GM12878 (cell line): ENCODE results near the gene ROCK1. TPM values are rescaled to one million over a fixed set of nuclear protein-coding genes. Genes with fewer than 3 reads are reported as not detected.

Experiments used
- ATAC-seq: fragments of 200-7000 bp; cut with Tn5 transposase; 3 replicates; pipeline ENCODE4 v1.9.1; 2020; ENCODE audit warnings: mild to moderate bottlenecking, moderate library complexity
- BruUV-seq: library from RNA; stranded (reverse); fragments of 400-500 nt; replicated peaks from 2 replicates; lab custom pipeline; 2021; lab: Mats Ljungman, UMichigan
- CTCF ChIA-PET: fragments of 300-600 bp; sonication (Branson Sonifier 250); formaldehyde crosslinking; extraction: SDS; loops from one replicate; lab custom pipeline; 2021; ENCODE audit warnings: inconsistent platforms; lab: Yijun Ruan, JAX
- POLR2A ChIA-PET: fragments of 350-600 bp; formaldehyde crosslinking; extraction: SDS; loops from one replicate; lab custom pipeline; 2021; ENCODE audit warnings: inconsistent platforms; lab: Charles Lee
- RAD21 ChIA-PET: fragments of 300-600 bp; sonication (Branson Sonifier 250); formaldehyde crosslinking; loops from one replicate; lab custom pipeline; 2023; ENCODE audit warnings: antibody characterized with exemption; ENCODE audit not compliant: unreplicated experiment; lab: Charles Lee
- SMC1A ChIA-PET: fragments of 300-600 bp; sonication (Branson Sonifier 250); formaldehyde crosslinking; loops from one replicate; lab custom pipeline; 2023; ENCODE audit not compliant: unreplicated experiment, uncharacterized antibody; lab: Charles Lee
- DNase-seq: peaks from one replicate; pipeline ENCODE4 v3.0.0-alpha.2; 2011; ENCODE audit warnings: low read depth, low spot score
- FAIRE-seq: peaks from 3 replicates; lab custom pipeline; 2011; peaks lifted over from hg19 to GRCh38; lab: Jason Lieb, UNC
- H2AFZ ChIP-seq: 2 replicates; pipeline ENCODE4 v1.6.0; 2011; ENCODE audit warnings: low read depth, low read length, control low read depth; ENCODE audit not compliant: control insufficient read depth
- H3K27ac ChIP-seq: 2 replicates; pipeline ENCODE4 v1.5.1; 2011; ENCODE audit warnings: control low read depth; ENCODE audit not compliant: control insufficient read depth, insufficient read depth
- H3K27me3 ChIP-seq, 2 experiments: replicated peaks in 1 of 2; 2 replicates each; pipeline versions ENCODE4 v1.6.0 to v1.6.1; 2011; ENCODE audit warnings: low read length in 1 of 2; ENCODE audit not compliant: control insufficient read depth in 2 of 2, insufficient read depth in 2 of 2
- H3K36me3 ChIP-seq, 2 experiments: 2 replicates each; pipeline ENCODE4 v1.5.1; 2011; ENCODE audit warnings: low read length in 1 of 2; ENCODE audit not compliant: control insufficient read depth in 2 of 2, insufficient read depth in 2 of 2
- H3K4me1 ChIP-seq: 2 replicates; pipeline ENCODE4 v1.6.1; 2011; ENCODE audit warnings: mild to moderate bottlenecking, low read length, moderate library complexity, mixed read lengths; ENCODE audit not compliant: control insufficient read depth, insufficient read depth
- H3K4me2 ChIP-seq: 2 replicates; pipeline ENCODE4 v1.6.0; 2011; ENCODE audit warnings: control low read depth; ENCODE audit not compliant: control insufficient read depth, insufficient read depth
- H3K4me3 ChIP-seq: fragments of 200-600 bp; sonication (generic); 2 replicates; pipeline ENCODE4 v1.5.1; 2016
- H3K79me2 ChIP-seq: 2 replicates; pipeline ENCODE4 v1.6.0; 2011; ENCODE audit warnings: low read length; ENCODE audit not compliant: control insufficient read depth, insufficient read depth
- H3K9ac ChIP-seq: 2 replicates; pipeline ENCODE4 v1.8.0; 2011; ENCODE audit warnings: low read length, control low read depth, mixed read lengths; ENCODE audit not compliant: control insufficient read depth, insufficient read depth
- H3K9me3 ChIP-seq: replicated peaks from 3 replicates; pipeline ENCODE4 v1.5.1; 2011; ENCODE audit warnings: mild to moderate bottlenecking, low read length; ENCODE audit not compliant: control insufficient read depth, insufficient read depth
- H4K20me1 ChIP-seq: 2 replicates; pipeline ENCODE4 v1.6.0; 2011; ENCODE audit not compliant: control insufficient read depth, insufficient read depth
- CBX3 ChIP-seq: fragments of 200-600 bp; sonication (generic); IDR thresholded peaks from 2 replicates; pipeline ENCODE4 v1.6.1; 2016; ENCODE audit warnings: low read depth, borderline replicate concordance
- CHD4 ChIP-seq: fragments of 200-600 bp; sonication (generic); IDR thresholded peaks from 2 replicates; pipeline ENCODE4 v1.6.1; 2016; ENCODE audit warnings: mild to moderate bottlenecking
- E4F1 ChIP-seq: fragments of 450-650 bp; IDR thresholded peaks from 2 replicates; pipeline ENCODE4 v1.6.1; 2018; ENCODE audit warnings: borderline replicate concordance, mild to moderate bottlenecking; ENCODE audit not compliant: partially characterized antibody
- MLLT1 ChIP-seq: fragments of 450-650 bp; IDR thresholded peaks from 2 replicates; pipeline ENCODE4 v1.6.1; 2016; ENCODE audit warnings: mild to moderate bottlenecking
- NR2C1 ChIP-seq: fragments of 450-650 bp; IDR thresholded peaks from 2 replicates; pipeline ENCODE4 v1.6.1; 2017; ENCODE audit warnings: antibody characterized with exemption, mild to moderate bottlenecking, moderate library complexity
- RFX5 ChIP-seq: IDR thresholded peaks from 2 replicates; pipeline ENCODE4 v1.6.1; 2011; ENCODE audit warnings: low read depth, low read length, improper control_type of control experiment
- SIX5 ChIP-seq: IDR thresholded peaks from 2 replicates; pipeline ENCODE4 v1.6.1; 2011; ENCODE audit warnings: mild to moderate bottlenecking, low read depth, low read length, moderate library complexity; ENCODE audit not compliant: severe bottlenecking
- SKIL ChIP-seq: fragments of 450-650 bp; IDR thresholded peaks from 2 replicates; pipeline ENCODE4 v1.6.1; 2017; ENCODE audit warnings: mild to moderate bottlenecking, low read depth, inconsistent platforms; ENCODE audit not compliant: poor library complexity, severe bottlenecking
- SMC3 ChIP-seq: IDR thresholded peaks from 2 replicates; pipeline ENCODE4 v1.6.1; 2011; ENCODE audit warnings: low read length, improper control_type of control experiment, borderline replicate concordance
- SREBF1 ChIP-seq: IDR thresholded peaks from 2 replicates; pipeline ENCODE4 v1.6.1; 2012; ENCODE audit warnings: mild to moderate bottlenecking, low read length
- SUPT20H ChIP-seq: IDR thresholded peaks from 2 replicates; pipeline ENCODE4 v1.6.1; 2011; ENCODE audit warnings: low read depth, mild to moderate bottlenecking, low read length, moderate library complexity, borderline replicate concordance; ENCODE audit not compliant: control insufficient read depth
- TAF1 ChIP-seq: IDR thresholded peaks from 2 replicates; pipeline ENCODE4 v1.6.1; 2011; ENCODE audit warnings: mild to moderate bottlenecking, low read depth, low read length, borderline replicate concordance
- TARDBP ChIP-seq: IDR thresholded peaks from 2 replicates; pipeline ENCODE4 v1.6.1; 2016; ENCODE audit warnings: borderline replicate concordance
- TBL1XR1 ChIP-seq: IDR thresholded peaks from 2 replicates; pipeline ENCODE4 v1.6.1; 2012; ENCODE audit warnings: low read depth, low read length, improper control_type of control experiment
- USF1 ChIP-seq: IDR thresholded peaks from 2 replicates; pipeline ENCODE4 v1.6.1; 2011; ENCODE audit warnings: borderline replicate concordance, low read depth, mild to moderate bottlenecking, moderate library complexity, mixed read lengths, low read length; ENCODE audit not compliant: insufficient read depth; ENCODE audit errors: extremely low read length
- YBX1 ChIP-seq: fragments of 450-650 bp; IDR thresholded peaks from 2 replicates; pipeline ENCODE4 v1.6.1; 2016; ENCODE audit warnings: antibody characterized with exemption
- ZNF217 ChIP-seq: fragments of 450-650 bp; IDR thresholded peaks from 2 replicates; pipeline ENCODE4 v1.6.1; 2017; ENCODE audit warnings: antibody characterized with exemption, mild to moderate bottlenecking
- WGBS: methylation state at CpG from one replicate; pipeline ENCODE4 v1.1.6; 2016; ENCODE audit warnings: low lambda C conversion rate; ENCODE audit not compliant: insufficient replicate concordance, insufficient coverage; ENCODE audit errors: missing lambda C conversion rate; 5-methylcytosine and 5-hydroxymethylcytosine counted together
- in situ Hi-C: fragments of 300-500 bp; cut with MboI; formaldehyde crosslinking; loops from 9 replicates; pipeline ENCODE4 v1.14.3; 2018; ENCODE audit warnings: mixed read lengths
- intact Hi-C: fragments of 100-400 bp; cut with micrococcal nuclease; formaldehyde crosslinking; loops from one replicate; pipeline ENCODE4 v1.14.2; 2022; ENCODE audit not compliant: unreplicated experiment
- polyA plus RNA-seq, 11 experiments: library from polyadenylated mRNA; depleted of rRNA in 4 of 11; unstranded in 6 of 11; stranded (reverse) in 5 of 11; fragments of >200 nt; fragmentation: Nextera tagmentation in 4 of 11; fragmentation: Illumina TruSeq in 1 of 11; extraction: Ambion mirVana in 4 of 11; extraction: Trizol in 1 of 11; gene quantifications; 1 replicate in 1 of 11; 2 replicates in 10 of 11; pipeline versions ENCODE4 v1.2.1 to v1.2.3, GENCODE V29; 2011 to 2016; ENCODE audit warnings: inconsistent platforms in 2 of 11, missing spikeins in 2 of 11, low read depth in 1 of 11
- total RNA-seq, 4 experiments: library from RNA; depleted of rRNA in 3 of 4; stranded (reverse); fragments of >200 nt in 3 of 4; fragmentation: Illumina TruSeq in 1 of 4; extraction: Trizol in 1 of 4; gene quantifications; 2 replicates each; pipeline versions ENCODE4 v1.2.1 to v1.2.3, GENCODE V29; 2013 to 2021

The ROCK1 gene
- total and polyA plus RNA-seq, 10 of the 15 experiments (the other 5 are each of a cell fraction or from before 2014, with no cell fraction given): 14.8 to 46.6 (median 29.5) TPM

GRCh38 chr18:21141668-21142422, 30.2 kb upstream of the ROCK1 start:
- FAIRE-seq: peak; percentile 41
- Histone ChIP-seq H3K9ac (no peak overlapping the region), H3K4me2 (no peak overlapping the region), H3K4me3 (no peak overlapping the region), H3K27me3 (no peaks in the 10 kb centered on the region), H3K27ac (no peak overlapping the region), H3K4me1 (no peaks in the 10 kb centered on the region), H4K20me1 (no peaks in the 10 kb centered on the region), H3K79me2 (no peaks in the 10 kb centered on the region), H3K36me3 (no peaks in the 10 kb centered on the region), H3K9me3 (no peaks in the 10 kb centered on the region), H2AFZ (no peak overlapping the region)
- WGBS: 37% methylated on average over 5 of the region's 5 CpGs
- intact Hi-C loops: loop anchor here (5.0 kb wide), 1 partner anchor 35 kb away; no protein-coding TSS in a partner anchor
- ChIA-PET CTCF (no interaction called here), POLR2A (no interaction called here), SMC1A (interaction anchor here (0.8 kb wide), 1 partner anchor 25 kb away, joined by 3 read pairs; no protein-coding TSS in a partner anchor), RAD21 (no interaction called here)
- in situ Hi-C loops: no loop called here
- ATAC-seq: no peak
- no TSS peak for BruUV-seq
- no peak for DNase-seq
- TF ChIP-seq TBL1XR1: no peak
- no peak for TF ChIP-seq SMC3
- no peak for TF ChIP-seq SKIL
- no peak for TF ChIP-seq USF1
- no peak for TF ChIP-seq SREBF1
- no peak for TF ChIP-seq ZNF217
- TF ChIP-seq SIX5: no peak
- TF ChIP-seq RFX5: no peak
- TF ChIP-seq TAF1: no peak
- TF ChIP-seq YBX1: no peak
- no peak for TF ChIP-seq TARDBP
- TF ChIP-seq CHD4: no peak
- TF ChIP-seq E4F1: no peak
- no peak for TF ChIP-seq NR2C1
- no peak for TF ChIP-seq CBX3
- TF ChIP-seq SUPT20H: no peak
- no peak for TF ChIP-seq MLLT1
